ENCODE measurements around the gene RAB36.

GRCh38 chr22:23132376-23133091 is 12.7 kb upstream of the RAB36 start:
- TF ChIP-seq CTCF (IDR thresholded peaks at IDR 0.05) = no peak
- TF ChIP-seq POLR2A (IDR thresholded peaks at IDR 0.05) = no peak

All from adrenal gland (tissue), 5 donors.